Fibroblast of the aortic adventitia (primary cell): ENCODE data around the gene MRTFA. TPM values are rescaled to one million over a fixed set of nuclear protein-coding genes. Genes with fewer than 3 reads are reported as not detected.

Experiments
- DNase-seq: peaks from one replicate; pipeline ENCODE4 v3.0.0-alpha.2; 2010; ENCODE audit warnings: low read depth
- H3K4me3 ChIP-seq: 2 replicates; pipeline ENCODE4 v1.5.1; 2011; ENCODE audit warnings: low read depth, mild to moderate bottlenecking, control low read depth, low read length, moderate library complexity
- total RNA-seq: library from RNA; depleted of rRNA; stranded (reverse); fragments of >200 nt; gene quantifications from 2 replicates; pipeline ENCODE4 v1.2.3, GENCODE V29; 2012; ENCODE audit warnings: low replicate concordance
- TF ChIP-seq, protein P1 (sequence below): IDR thresholded peaks from 2 replicates; pipeline ENCODE4 v1.5.1; 2011; ENCODE audit warnings: mild to moderate bottlenecking, low read length, control low read depth, inconsistent platforms; ENCODE audit not compliant: insufficient read depth

Gene MRTFA
- total RNA-seq, 1 donor, result 25.8 TPM

DNA sequence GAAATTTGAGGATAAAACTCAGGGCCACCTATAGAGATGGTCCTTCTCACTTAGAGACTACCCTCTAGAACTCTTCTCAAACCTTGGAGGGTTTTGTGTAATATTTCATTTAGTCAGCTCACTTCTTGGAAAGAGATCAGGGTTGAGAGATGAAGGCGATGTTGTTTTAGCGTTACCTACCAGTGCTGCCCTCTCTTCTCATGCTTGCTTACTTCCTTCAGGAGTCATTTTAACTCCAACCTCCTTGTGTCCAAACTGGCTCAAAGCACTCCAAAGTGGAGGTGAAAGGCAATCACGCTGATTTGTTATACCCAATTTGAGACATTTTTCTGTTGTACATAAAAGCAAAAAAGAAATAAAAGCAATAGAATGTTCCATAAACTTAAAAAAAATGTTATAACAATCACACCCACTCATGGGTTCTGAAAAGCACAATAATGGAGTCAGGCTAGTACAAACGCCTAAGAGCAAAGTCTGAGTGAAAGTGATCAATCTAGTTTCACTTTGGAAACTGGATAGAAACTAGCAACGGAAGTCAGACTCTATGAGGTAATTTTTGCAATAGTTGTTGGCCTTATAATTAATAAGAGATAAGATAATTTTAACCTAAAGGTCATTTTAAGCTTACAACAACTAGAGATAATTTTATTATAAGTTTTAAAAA, 117.1 kb downstream of the MRTFA start:
- no peak for DNase-seq
- TF ChIP-seq, protein P1, sequence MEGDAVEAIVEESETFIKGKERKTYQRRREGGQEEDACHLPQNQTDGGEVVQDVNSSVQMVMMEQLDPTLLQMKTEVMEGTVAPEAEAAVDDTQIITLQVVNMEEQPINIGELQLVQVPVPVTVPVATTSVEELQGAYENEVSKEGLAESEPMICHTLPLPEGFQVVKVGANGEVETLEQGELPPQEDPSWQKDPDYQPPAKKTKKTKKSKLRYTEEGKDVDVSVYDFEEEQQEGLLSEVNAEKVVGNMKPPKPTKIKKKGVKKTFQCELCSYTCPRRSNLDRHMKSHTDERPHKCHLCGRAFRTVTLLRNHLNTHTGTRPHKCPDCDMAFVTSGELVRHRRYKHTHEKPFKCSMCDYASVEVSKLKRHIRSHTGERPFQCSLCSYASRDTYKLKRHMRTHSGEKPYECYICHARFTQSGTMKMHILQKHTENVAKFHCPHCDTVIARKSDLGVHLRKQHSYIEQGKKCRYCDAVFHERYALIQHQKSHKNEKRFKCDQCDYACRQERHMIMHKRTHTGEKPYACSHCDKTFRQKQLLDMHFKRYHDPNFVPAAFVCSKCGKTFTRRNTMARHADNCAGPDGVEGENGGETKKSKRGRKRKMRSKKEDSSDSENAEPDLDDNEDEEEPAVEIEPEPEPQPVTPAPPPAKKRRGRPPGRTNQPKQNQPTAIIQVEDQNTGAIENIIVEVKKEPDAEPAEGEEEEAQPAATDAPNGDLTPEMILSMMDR, result no peak
- H3K4me3 ChIP-seq, result no peak overlapping the region

DNA sequence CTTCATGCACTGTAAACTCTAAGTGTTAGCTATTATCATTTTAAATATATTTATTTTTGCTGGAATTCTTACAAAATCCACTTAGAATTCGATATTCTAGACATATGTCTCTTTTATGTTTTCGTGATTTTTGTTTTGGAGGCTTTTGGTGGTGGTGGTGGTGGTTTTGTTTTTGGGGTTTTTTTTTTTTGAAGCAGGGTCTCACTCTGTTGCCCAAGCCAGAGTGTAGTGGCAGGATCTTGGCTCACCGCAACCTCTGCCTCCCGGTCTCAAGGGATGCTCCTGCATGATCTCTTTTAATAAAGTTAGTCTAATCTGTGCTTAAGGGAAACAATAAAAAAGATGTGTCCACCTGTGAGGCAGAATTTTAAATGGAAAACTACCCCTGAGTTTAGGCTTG, 117.7 kb downstream of the MRTFA start:
- no peak overlapping the region for H3K4me3 ChIP-seq
- TF ChIP-seq, protein P1, result no peak
- DNase-seq, result no peak

DNA sequence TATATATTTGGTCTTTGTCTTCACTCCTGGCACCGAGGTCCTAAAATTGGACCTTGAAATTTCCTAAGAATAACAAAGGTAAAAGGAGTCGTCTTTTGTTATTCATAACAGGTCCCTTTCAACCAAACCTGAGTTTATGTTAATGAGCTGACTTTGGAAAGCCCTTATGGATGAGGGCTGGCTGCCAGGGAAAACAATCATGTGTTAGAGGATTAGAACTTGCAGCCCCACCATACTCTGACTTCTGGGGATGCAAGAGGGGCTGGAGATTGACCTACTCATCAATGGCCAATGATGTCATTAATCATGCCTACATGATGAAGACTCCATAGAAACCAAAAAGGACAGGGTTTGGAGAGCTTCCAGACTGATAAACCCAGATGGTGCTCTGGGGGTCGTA, 118.9 kb downstream of the MRTFA start:
- DNase-seq, result no peak
- H3K4me3 ChIP-seq, result no peak overlapping the region
- TF ChIP-seq, protein P1, result no peak

DNA sequence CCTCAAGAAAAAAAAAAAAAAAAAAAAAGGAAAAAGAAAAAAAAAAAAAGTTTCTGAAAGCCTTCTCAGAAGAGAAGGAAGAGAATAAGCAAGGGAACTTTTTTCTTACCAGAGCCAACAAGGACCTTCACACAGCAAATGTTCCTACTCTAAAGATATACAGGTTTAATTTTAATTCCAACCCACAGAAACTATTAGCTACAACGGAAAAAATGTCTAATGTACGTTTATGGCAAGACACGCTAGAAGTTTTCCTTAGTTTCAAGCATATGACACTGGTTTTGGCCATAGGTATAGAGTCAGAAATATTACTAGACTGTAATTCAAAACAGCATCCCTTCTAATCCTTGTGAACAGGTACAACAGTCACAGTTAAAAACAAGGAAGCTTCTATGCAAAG, 120.1 kb downstream of the MRTFA start:
- no peak overlapping the region for H3K4me3 ChIP-seq
- DNase-seq, result no peak
- TF ChIP-seq, protein P1, result no peak

DNA sequence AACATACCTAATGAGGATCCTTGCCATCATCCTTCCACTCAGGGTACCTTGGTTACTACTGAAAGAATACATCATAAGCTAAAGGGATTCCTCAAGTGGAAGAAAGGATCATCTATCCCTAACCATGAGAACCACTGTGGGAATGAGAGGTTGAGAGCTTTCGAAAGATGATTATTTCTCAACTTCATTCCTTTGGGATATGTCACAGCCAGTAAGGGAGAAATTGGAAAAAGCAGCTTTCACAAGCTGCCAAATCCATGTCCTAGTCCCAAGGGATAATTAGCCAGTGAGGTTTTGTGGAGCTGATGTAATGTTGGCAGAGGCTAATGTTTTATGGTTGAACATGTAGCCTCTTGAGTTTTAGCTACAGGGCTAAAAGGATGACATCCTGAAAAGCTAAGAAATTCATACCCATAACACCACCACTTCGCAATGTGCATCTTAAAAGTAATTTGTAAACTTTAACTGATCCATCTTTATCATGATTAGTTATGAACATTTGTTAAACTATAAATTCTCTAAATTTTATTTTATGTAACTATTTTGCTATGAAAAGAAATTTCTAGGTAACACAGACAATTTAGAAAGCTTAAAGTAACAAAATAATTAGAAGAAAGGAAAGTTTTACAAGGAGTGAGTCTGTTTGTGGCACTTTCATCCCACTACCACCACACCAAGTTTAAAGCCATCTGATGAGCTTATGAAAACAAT, 123.9 kb downstream of the MRTFA start:
- DNase-seq, result peak; percentile 100
- TF ChIP-seq, protein P1, result no peak
- H3K4me3 ChIP-seq, result no peak overlapping the region

DNA sequence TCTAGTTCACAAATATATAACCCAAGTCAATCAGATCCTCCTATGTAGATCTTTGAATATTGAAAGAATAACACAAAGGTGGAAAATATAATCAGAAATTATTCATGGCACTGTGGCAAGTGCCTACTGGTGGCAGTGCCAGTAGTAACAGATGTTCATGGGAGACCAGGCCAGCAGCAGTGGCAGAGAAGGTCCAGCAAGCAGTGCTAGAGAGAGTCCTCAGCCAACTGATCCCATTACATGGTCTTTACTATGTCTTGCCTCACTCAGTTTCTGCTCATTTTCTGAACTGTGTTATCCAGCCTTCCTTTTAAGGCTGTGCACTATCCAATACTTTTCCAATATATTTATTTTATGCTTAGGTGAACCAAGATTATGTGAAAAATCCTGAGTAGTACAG, 124.9 kb downstream of the MRTFA start:
- TF ChIP-seq, protein P1, result peak; percentile 18
- peak; percentile 57 for DNase-seq
- no peak overlapping the region for H3K4me3 ChIP-seq
